ENCODE measurements around the gene LRP4. TPM values are rescaled to one million over a fixed set of nuclear protein-coding genes. Genes with fewer than 3 reads are reported as not detected.

Gene LRP4
- total RNA-seq, 1 donor from 2014 or later, result 14.5 TPM

Other genes with a start within 250 kb of the LRP4 start
- 17.9 TPM for gene ARHGAP1, start 217.9 kb downstream of the LRP4 start, total RNA-seq
- 4.2 TPM for gene ZNF408, start 217.5 kb downstream of the LRP4 start, total RNA-seq
- gene F2, start 199.3 kb downstream of the LRP4 start, total RNA-seq, result not detected
- 150 TPM for gene CKAP5, start 72.3 kb downstream of the LRP4 start, total RNA-seq
- 44.5 TPM for gene CSTPP1, start 18.2 kb upstream of the LRP4 start, total RNA-seq